ENCODE results near the gene ANO10. TPM values are rescaled to one million over a fixed set of nuclear protein-coding genes. Genes with fewer than 3 reads are reported as not detected.

Gene ANO10
- total and polyA plus RNA-seq, 2 donors (not counting 1 experiment from before 2014, with no cell fraction given) = 1.9 to 10.6 TPM

GRCh38 chr3:43415088-43415487, 206.7 kb downstream of the ANO10 start:
- Histone ChIP-seq H3K27ac (ENCODE audit: low read length in 2 of 2) (no peak overlapping the region), H2AFZ (ENCODE audit: insufficient read depth, low read depth, low read length, poor library complexity, severe bottlenecking) (no peak overlapping the region), H3K9me3 (ENCODE audit: control extremely low read depth in 1 of 3, control insufficient read depth in 2 of 3, insufficient read depth in 1 of 3, low read length in 2 of 3) (peaks cover 0 to 5% (median 0%) of the 10 kb centered on the region in 3 donors), H3K4me1 (ENCODE audit: control insufficient read depth in 2 of 2, insufficient read depth in 2 of 2, low read length in 2 of 2) (no peaks in the 10 kb centered on the region), H3K4me3 (ENCODE audit: control extremely low read depth in 1 of 5, extremely low read depth in 1 of 5, insufficient read depth in 1 of 5, low read depth in 2 of 5, low read length in 4 of 5) (no peak overlapping the region), H3K4me2 (replicated peaks; ENCODE audit: low read depth, low read length, poor library complexity, severe bottlenecking) (no peak overlapping the region), H4K20me1 (ENCODE audit: control insufficient read depth, insufficient read depth, low read length, poor library complexity, severe bottlenecking) (no peaks in the 10 kb centered on the region), H3K9ac (ENCODE audit: low read length) (no peak overlapping the region), H3K27me3 (replicated peaks in 1 of 4; ENCODE audit: control extremely low read depth in 1 of 4, control insufficient read depth in 3 of 4, insufficient read depth in 4 of 4, low read length in 3 of 4) (no peaks in the 10 kb centered on the region), H3K79me2 (ENCODE audit: control insufficient read depth, insufficient read depth, low read length) (no peaks in the 10 kb centered on the region), H3K36me3 (replicated peaks in 1 of 2; ENCODE audit: control extremely low read depth in 1 of 2, control insufficient read depth in 1 of 2, extremely low read depth in 1 of 2, insufficient read depth in 2 of 2, low read length in 1 of 2) (no peaks in the 10 kb centered on the region)
- intact Hi-C loops (cut with micrococcal nuclease) = no loop called here
- no peak for TF ChIP-seq CTCF (IDR thresholded peaks at IDR 0.05)
- TF ChIP-seq EZH2 (IDR thresholded peaks at IDR 0.05; ENCODE audit: borderline replicate concordance, insufficient read depth, low read depth, low read length, poor library complexity, severe bottlenecking) = no peak
- no peaks in the 10 kb centered on the region for H3K4me1 Mint-ChIP-seq
- 100% methylated on average over 1 of the region's 5 CpGs for WGBS (ENCODE audit: insufficient coverage)
- H3K27ac Mint-ChIP-seq = no peak overlapping the region
- ATAC-seq (ENCODE audit: low read depth) (no peak), DNase-seq (no peak)
- no peaks in the 10 kb centered on the region for H3K27me3 Mint-ChIP-seq
- ChIA-PET CTCF (interaction anchor here (0.5 kb wide), 1 partner anchor 501 kb away, joined by 3 read pairs; no protein-coding TSS in a partner anchor), POLR2A (no interaction called here)
- H3K9me3 Mint-ChIP-seq (ENCODE audit: insufficient read depth) = no peaks in the 10 kb centered on the region
- H3K4me3 Mint-ChIP-seq = no peak overlapping the region

GRCh38 chr3:43413676-43414368, 208.0 kb downstream of the ANO10 start:
- no peak overlapping the region for H2AFZ ChIP-seq (ENCODE audit: insufficient read depth, low read depth, low read length, poor library complexity, severe bottlenecking)
- H3K4me2 ChIP-seq (replicated peaks; ENCODE audit: low read depth, low read length, poor library complexity, severe bottlenecking) = no peak overlapping the region
- H3K36me3 ChIP-seq (replicated peaks in 1 of 2; ENCODE audit: control extremely low read depth in 1 of 2, control insufficient read depth in 1 of 2, extremely low read depth in 1 of 2, insufficient read depth in 2 of 2, low read length in 1 of 2) = no peaks in the 10 kb centered on the region
- H3K27me3 ChIP-seq (replicated peaks in 1 of 4; ENCODE audit: control extremely low read depth in 1 of 4, control insufficient read depth in 3 of 4, insufficient read depth in 4 of 4, low read length in 3 of 4) = no peaks in the 10 kb centered on the region
- intact Hi-C loops (cut with micrococcal nuclease) = no loop called here
- Mint-ChIP-seq H3K27ac (no peak overlapping the region), H3K27me3 (no peaks in the 10 kb centered on the region), H3K4me3 (no peak overlapping the region), H3K4me1 (no peaks in the 10 kb centered on the region), H3K9me3 (ENCODE audit: insufficient read depth) (no peaks in the 10 kb centered on the region)
- no peak for DNase-seq
- no peaks in the 10 kb centered on the region for H3K4me1 ChIP-seq (ENCODE audit: control insufficient read depth in 2 of 2, insufficient read depth in 2 of 2, low read length in 2 of 2)
- TF ChIP-seq CTCF (IDR thresholded peaks at IDR 0.05) (no peak), EZH2 (IDR thresholded peaks at IDR 0.05; ENCODE audit: borderline replicate concordance, insufficient read depth, low read depth, low read length, poor library complexity, severe bottlenecking) (no peak)
- no peak overlapping the region for H3K4me3 ChIP-seq (ENCODE audit: control extremely low read depth in 1 of 5, extremely low read depth in 1 of 5, insufficient read depth in 1 of 5, low read depth in 2 of 5, low read length in 4 of 5)
- 96% methylated on average over 4 of the region's 7 CpGs for WGBS (ENCODE audit: insufficient coverage)
- no peak for ATAC-seq (ENCODE audit: low read depth)
- H3K79me2 ChIP-seq (ENCODE audit: control insufficient read depth, insufficient read depth, low read length) = no peaks in the 10 kb centered on the region
- H3K27ac ChIP-seq (ENCODE audit: low read length in 2 of 2) = no peak overlapping the region
- H4K20me1 ChIP-seq (ENCODE audit: control insufficient read depth, insufficient read depth, low read length, poor library complexity, severe bottlenecking) = no peaks in the 10 kb centered on the region
- POLR2A ChIA-PET = no interaction called here
- CTCF ChIA-PET = no interaction called here
- H3K9ac ChIP-seq (ENCODE audit: low read length) = no peak overlapping the region
- H3K9me3 ChIP-seq (ENCODE audit: control extremely low read depth in 1 of 3, control insufficient read depth in 2 of 3, insufficient read depth in 1 of 3, low read length in 2 of 3) = peaks cover 0 to 5% (median 0%) of the 10 kb centered on the region in 3 donors

Data from B cell (primary cell).